Activated T-helper 1 cell treated with anti-CD3 and anti-CD28 coated beads, Interleukin-12 subunit alpha, Interleukin-12 subunit beta, Interleukin-2, Interleukin-4 antibody, amounts not matched to agents 30 ng/mL and 10 ng/mL and 1 ng/mL, durations not matched to agents 14 hours and 24 hours and 36 hours (primary cell): ENCODE data around the gene SCFD2. TPM values are rescaled to one million over a fixed set of nuclear protein-coding genes. Genes with fewer than 3 reads are reported as not detected.

Experiments used
- DNase-seq: peaks from one replicate; pipeline ENCODE4 v3.0.0; 2021; ENCODE audit warnings: low spot score
- H3K27ac Mint-ChIP-seq: one replicate; pipeline ENCODE4 v1.8.0; 2021; ENCODE audit warnings: mild to moderate bottlenecking, mixed read lengths
- H3K27me3 Mint-ChIP-seq: one replicate; pipeline ENCODE4 v1.8.0; 2022; ENCODE audit warnings: mild to moderate bottlenecking, moderate library complexity, mixed read lengths; ENCODE audit not compliant: insufficient read depth
- H3K36me3 Mint-ChIP-seq: one replicate; pipeline ENCODE4 v1.8.0; 2021; ENCODE audit warnings: low read depth, mixed read lengths
- H3K4me1 Mint-ChIP-seq: one replicate; pipeline ENCODE4 v1.8.0; 2021; ENCODE audit warnings: low read depth, mixed read lengths
- H3K4me3 Mint-ChIP-seq: one replicate; pipeline ENCODE4 v1.8.0; 2021; ENCODE audit warnings: mild to moderate bottlenecking, moderate library complexity, mixed read lengths
- H3K9me3 Mint-ChIP-seq: one replicate; pipeline ENCODE4 v1.8.0; 2021; ENCODE audit warnings: mixed read lengths
- intact Hi-C: fragments of 100-400 bp; cut with micrococcal nuclease; formaldehyde crosslinking; loops from one replicate; pipeline ENCODE4 v1.15.1; 2024
- total RNA-seq: library from RNA; stranded (reverse); gene quantifications from 2 replicates; pipeline ENCODE4 v1.2.3, GENCODE V29; 2022

SCFD2 gene
- total RNA-seq, 1 donor from 2014 or later, result 40.5 TPM

- no peak for DNase-seq
- no peaks in the 10 kb centered on the region for H3K27me3 Mint-ChIP-seq
- peaks cover 4% of the 10 kb centered on the region for H3K9me3 Mint-ChIP-seq
- H3K36me3 Mint-ChIP-seq, result peaks cover 6% of the 10 kb centered on the region
- H3K4me3 Mint-ChIP-seq, result no peak overlapping the region
- H3K27ac Mint-ChIP-seq, result no peak overlapping the region
- H3K4me1 Mint-ChIP-seq, result no peaks in the 10 kb centered on the region
- intact Hi-C loops, result no loop called here
Observed at GRCh38 chr4:53023677-53024299, 342.1 kb downstream of the SCFD2 start.

GRCh38 chr4:53022513-53023100, 343.3 kb downstream of the SCFD2 start:
- Mint-ChIP-seq H3K36me3 (peaks cover 4% of the 10 kb centered on the region), H3K4me1 (no peaks in the 10 kb centered on the region), H3K4me3 (no peak overlapping the region), H3K9me3 (no peaks in the 10 kb centered on the region), H3K27ac (no peak overlapping the region), H3K27me3 (no peaks in the 10 kb centered on the region)
- no peak for DNase-seq
- intact Hi-C loops, result no loop called here

GRCh38 chr4:53021754-53022512, 343.9 kb downstream of the SCFD2 start:
- H3K27me3 Mint-ChIP-seq, result no peaks in the 10 kb centered on the region
- no peaks in the 10 kb centered on the region for H3K4me1 Mint-ChIP-seq
- H3K27ac Mint-ChIP-seq, result no peak overlapping the region
- no peak for DNase-seq
- peaks cover 4% of the 10 kb centered on the region for H3K36me3 Mint-ChIP-seq
- intact Hi-C loops, result no loop called here
- no peak overlapping the region for H3K4me3 Mint-ChIP-seq
- H3K9me3 Mint-ChIP-seq, result no peaks in the 10 kb centered on the region

DNA sequence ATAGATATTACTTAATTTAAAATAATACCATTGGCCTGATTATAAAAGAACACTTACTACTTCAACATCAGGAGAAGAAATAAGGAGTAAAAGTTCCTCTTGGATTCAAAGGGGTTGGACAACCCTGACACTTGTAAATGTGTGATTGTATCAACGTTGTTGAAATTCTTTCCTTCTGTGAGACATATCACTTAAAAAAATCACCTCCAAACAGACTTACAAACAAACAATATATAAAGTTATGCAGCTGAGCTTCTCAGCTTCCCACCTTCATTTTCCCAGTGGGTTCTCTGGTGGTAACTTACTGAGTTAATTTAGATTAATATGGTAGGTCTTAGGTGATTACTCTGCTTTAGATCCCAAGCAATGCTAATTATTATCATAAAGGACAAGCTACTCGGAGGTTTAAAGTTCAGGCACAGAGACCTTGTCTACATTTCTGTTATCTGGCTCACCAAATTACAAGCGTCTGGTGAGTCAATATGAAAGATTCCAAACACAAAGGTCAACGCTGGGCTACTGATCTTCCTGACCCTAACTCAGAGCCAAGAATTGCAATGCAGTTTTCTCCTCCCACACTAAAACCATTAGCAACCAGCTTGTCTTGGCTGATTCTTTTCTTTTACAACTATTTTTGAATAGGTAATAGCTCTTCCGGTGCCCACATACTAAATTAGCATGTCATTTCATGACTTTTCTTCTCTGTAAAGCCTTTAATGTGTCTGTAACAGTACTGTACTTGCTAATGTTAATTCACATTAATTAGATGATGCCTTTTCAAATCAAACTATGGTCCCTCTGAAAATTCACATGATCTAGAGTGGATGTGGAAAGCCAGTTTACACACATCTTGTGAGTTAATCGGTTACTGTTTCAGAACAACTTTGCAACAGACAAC, 346.1 kb downstream of the SCFD2 start:
- H3K4me3 Mint-ChIP-seq, result no peak overlapping the region
- DNase-seq, result no peak
- H3K36me3 Mint-ChIP-seq, result peaks cover 4% of the 10 kb centered on the region
- H3K4me1 Mint-ChIP-seq, result no peaks in the 10 kb centered on the region
- no peak overlapping the region for H3K27ac Mint-ChIP-seq
- H3K9me3 Mint-ChIP-seq, result no peaks in the 10 kb centered on the region
- H3K27me3 Mint-ChIP-seq, result no peaks in the 10 kb centered on the region
- intact Hi-C loops, result loop anchor here (5.0 to 10.0 kb wide), 7 partner anchors 113 to 1213 kb away; partner anchors contain the start of genes CHIC2 and SCFD2

DNA sequence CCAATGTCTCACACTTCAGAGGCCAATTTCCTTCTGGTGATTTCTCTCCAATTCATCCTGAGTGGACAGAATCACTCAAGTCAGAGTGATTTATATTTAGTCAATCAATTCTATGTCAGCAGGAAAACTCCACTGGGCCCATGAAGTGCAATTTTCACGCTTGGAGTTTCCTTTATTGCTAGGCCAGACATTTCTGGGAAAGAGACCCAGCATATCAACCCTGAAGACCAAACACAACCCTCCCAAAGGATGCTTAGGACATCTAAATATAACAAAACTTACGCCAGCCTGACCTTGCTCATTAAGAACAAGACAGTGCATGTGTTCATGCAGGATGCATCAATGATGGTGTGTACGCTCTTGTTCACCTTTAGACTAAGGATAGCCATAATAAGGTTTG, 347.4 kb downstream of the SCFD2 start:
- intact Hi-C loops, result loop anchor here (5.0 to 10.0 kb wide), 7 partner anchors 114 to 1214 kb away; partner anchors contain the start of genes CHIC2 and SCFD2

DNA sequence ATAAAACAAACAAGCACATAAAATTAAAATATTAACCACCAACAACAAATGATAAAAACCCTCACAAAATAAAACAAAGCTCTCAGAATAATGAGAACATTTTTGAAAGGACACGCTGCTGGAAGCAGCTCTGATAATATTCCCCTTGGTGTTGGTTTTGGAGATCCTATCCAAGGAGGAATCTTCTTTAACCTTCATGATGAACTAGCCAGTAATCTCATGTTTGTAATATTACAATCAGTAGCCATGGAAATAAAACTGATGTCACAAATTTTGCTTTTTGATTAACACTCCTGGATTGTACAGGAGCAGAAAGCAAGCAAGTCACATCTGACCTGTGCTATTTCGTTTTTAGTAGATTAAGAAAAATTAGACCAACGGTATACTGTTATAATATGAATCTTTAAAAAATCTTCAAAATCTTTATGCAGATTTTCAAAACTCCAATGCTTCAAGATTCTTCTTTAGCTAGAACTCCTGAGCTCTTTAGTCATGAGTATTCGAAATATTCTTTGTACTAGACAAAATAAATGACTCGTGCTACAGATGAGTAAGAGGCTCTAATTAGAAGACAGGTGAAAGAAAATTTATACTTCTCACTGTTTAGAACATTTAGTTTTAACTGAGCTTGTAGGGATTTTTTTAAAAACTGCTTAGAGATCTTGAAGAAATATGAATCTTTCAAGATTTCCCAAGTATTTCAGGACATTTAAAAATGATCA, 349.6 kb downstream of the SCFD2 start:
- no peak overlapping the region for H3K27ac Mint-ChIP-seq

More for the DNA sequence above, 347.4 kb downstream of the SCFD2 start:
- H3K36me3 Mint-ChIP-seq, result peaks cover 2% of the 10 kb centered on the region
- no peak overlapping the region for H3K27ac Mint-ChIP-seq
- H3K4me3 Mint-ChIP-seq, result no peak overlapping the region
- H3K4me1 Mint-ChIP-seq, result peaks cover under 1% of the 10 kb centered on the region
- H3K27me3 Mint-ChIP-seq, result no peaks in the 10 kb centered on the region
- DNase-seq, result no peak
- no peaks in the 10 kb centered on the region for H3K9me3 Mint-ChIP-seq

GRCh38 chr4:53015681-53016080, 350.2 kb downstream of the SCFD2 start:
- intact Hi-C loops, result loop anchor here (1.0 to 10.0 kb wide), 9 partner anchors 17 to 1217 kb away; partner anchors contain the start of genes CHIC2 and SCFD2
- Mint-ChIP-seq H3K27me3 (no peaks in the 10 kb centered on the region), H3K4me1 (peaks cover 24% of the 10 kb centered on the region)

More for the DNA sequence above, 349.6 kb downstream of the SCFD2 start:
- Mint-ChIP-seq H3K36me3 (no peaks in the 10 kb centered on the region), H3K4me1 (peaks cover 22% of the 10 kb centered on the region), H3K9me3 (no peaks in the 10 kb centered on the region), H3K4me3 (no peak overlapping the region), H3K27me3 (no peaks in the 10 kb centered on the region)
- intact Hi-C loops, result loop anchor here (5.0 to 10.0 kb wide), 7 partner anchors 116 to 1216 kb away; partner anchors contain the start of genes CHIC2 and SCFD2
- DNase-seq, result no peak

GRCh38 chr4:53014881-53015280, 351.0 kb downstream of the SCFD2 start:
- no peaks in the 10 kb centered on the region for H3K27me3 Mint-ChIP-seq
- H3K9me3 Mint-ChIP-seq, result no peaks in the 10 kb centered on the region
- H3K4me3 Mint-ChIP-seq, result no peak overlapping the region
- intact Hi-C loops, result loop anchor here (1.0 to 10.0 kb wide), 9 partner anchors 18 to 1217 kb away; partner anchors contain the start of genes CHIC2 and SCFD2
- peaks cover 28% of the 10 kb centered on the region for H3K4me1 Mint-ChIP-seq
- DNase-seq, result no peak
- no peak overlapping the region for H3K27ac Mint-ChIP-seq
- no peaks in the 10 kb centered on the region for H3K36me3 Mint-ChIP-seq

More at GRCh38 chr4:53015681-53016080, 350.2 kb downstream of the SCFD2 start:
- Mint-ChIP-seq H3K4me3 (no peak overlapping the region), H3K36me3 (no peaks in the 10 kb centered on the region), H3K27ac (no peak overlapping the region), H3K9me3 (no peaks in the 10 kb centered on the region)
- DNase-seq, result no peak

- Mint-ChIP-seq H3K27me3 (no peaks in the 10 kb centered on the region), H3K27ac (no peak overlapping the region), H3K36me3 (no peaks in the 10 kb centered on the region), H3K4me1 (peaks cover 32% of the 10 kb centered on the region), H3K4me3 (no peak overlapping the region), H3K9me3 (no peaks in the 10 kb centered on the region)
- intact Hi-C loops, result loop anchor here (2.0 to 10.0 kb wide), 5 partner anchors 19 to 1051 kb away; partner anchors contain the start of gene CHIC2
- DNase-seq, result no peak
Observed at GRCh38 chr4:53013873-53014775, 351.7 kb downstream of the SCFD2 start.

- peaks cover 32% of the 10 kb centered on the region for H3K4me1 Mint-ChIP-seq
- H3K27ac Mint-ChIP-seq, result peak overlapping the region; percentile 83
- H3K36me3 Mint-ChIP-seq, result no peaks in the 10 kb centered on the region
- H3K27me3 Mint-ChIP-seq, result no peaks in the 10 kb centered on the region
- H3K9me3 Mint-ChIP-seq, result no peaks in the 10 kb centered on the region
- DNase-seq, result no peak
- H3K4me3 Mint-ChIP-seq, result peak overlapping the region; percentile 59
- intact Hi-C loops, result loop anchor here (10.0 kb wide), 4 partner anchors 422 to 1052 kb away; partner anchors contain the start of gene CHIC2
Observed at GRCh38 chr4:53012738-53013137, 353.1 kb downstream of the SCFD2 start.
